ENCODE results near the gene RPS29. TPM values are rescaled to one million over a fixed set of nuclear protein-coding genes. Genes with fewer than 3 reads are reported as not detected.
A peak's percentile ranks its signal among the peaks of the same experiment; 100 is the strongest.

Gene RPS29
- total and polyA plus RNA-seq, 9 of the 15 experiments (the other 6 are each of a cell fraction or from before 2014, with no cell fraction given) = 1,545 to 5,012 (median 2,448) TPM

GRCh38 chr14:49585803-49586672, at the start of gene RPS29 (continued):
- TF ChIP-seq, protein P1, sequence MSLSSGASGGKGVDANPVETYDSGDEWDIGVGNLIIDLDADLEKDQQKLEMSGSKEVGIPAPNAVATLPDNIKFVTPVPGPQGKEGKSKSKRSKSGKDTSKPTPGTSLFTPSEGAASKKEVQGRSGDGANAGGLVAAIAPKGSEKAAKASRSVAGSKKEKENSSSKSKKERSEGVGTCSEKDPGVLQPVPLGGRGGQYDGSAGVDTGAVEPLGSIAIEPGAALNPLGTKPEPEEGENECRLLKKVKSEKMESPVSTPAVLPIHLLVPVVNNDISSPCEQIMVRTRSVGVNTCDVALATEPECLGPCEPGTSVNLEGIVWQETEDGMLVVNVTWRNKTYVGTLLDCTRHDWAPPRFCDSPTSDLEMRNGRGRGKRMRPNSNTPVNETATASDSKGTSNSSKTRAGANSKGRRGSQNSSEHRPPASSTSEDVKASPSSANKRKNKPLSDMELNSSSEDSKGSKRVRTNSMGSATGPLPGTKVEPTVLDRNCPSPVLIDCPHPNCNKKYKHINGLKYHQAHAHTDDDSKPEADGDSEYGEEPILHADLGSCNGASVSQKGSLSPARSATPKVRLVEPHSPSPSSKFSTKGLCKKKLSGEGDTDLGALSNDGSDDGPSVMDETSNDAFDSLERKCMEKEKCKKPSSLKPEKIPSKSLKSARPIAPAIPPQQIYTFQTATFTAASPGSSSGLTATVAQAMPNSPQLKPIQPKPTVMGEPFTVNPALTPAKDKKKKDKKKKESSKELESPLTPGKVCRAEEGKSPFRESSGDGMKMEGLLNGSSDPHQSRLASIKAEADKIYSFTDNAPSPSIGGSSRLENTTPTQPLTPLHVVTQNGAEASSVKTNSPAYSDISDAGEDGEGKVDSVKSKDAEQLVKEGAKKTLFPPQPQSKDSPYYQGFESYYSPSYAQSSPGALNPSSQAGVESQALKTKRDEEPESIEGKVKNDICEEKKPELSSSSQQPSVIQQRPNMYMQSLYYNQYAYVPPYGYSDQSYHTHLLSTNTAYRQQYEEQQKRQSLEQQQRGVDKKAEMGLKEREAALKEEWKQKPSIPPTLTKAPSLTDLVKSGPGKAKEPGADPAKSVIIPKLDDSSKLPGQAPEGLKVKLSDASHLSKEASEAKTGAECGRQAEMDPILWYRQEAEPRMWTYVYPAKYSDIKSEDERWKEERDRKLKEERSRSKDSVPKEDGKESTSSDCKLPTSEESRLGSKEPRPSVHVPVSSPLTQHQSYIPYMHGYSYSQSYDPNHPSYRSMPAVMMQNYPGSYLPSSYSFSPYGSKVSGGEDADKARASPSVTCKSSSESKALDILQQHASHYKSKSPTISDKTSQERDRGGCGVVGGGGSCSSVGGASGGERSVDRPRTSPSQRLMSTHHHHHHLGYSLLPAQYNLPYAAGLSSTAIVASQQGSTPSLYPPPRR (CRISPR knock-in tag; IDR thresholded peaks at IDR 0.05; ENCODE audit: borderline replicate concordance) = no peak
- TF ChIP-seq ETV1 (tag; conservative IDR thresholded peaks at IDR 0.05; ENCODE audit: low read depth) = no peak; the same call in 1 of the 2 replicates
- peak; percentile 95 for TF ChIP-seq ZBTB12 (CRISPR knock-in tag; IDR thresholded peaks at IDR 0.05)
- TF ChIP-seq GTF2F1 (IDR thresholded peaks at IDR 0.05; ENCODE audit: low read depth, low read length) = peak; percentile 35; the same call in 1 of the 2 replicates
- TF ChIP-seq BRF2 (IDR thresholded peaks at IDR 0.05; ENCODE audit: borderline replicate concordance, insufficient read depth, insufficient read length) = no peak
- TF ChIP-seq CBX5 (IDR thresholded peaks at IDR 0.05; ENCODE audit: borderline replicate concordance, low read depth) = no peak
